Ascending aorta (tissue), 2 donors: ENCODE data around the gene JOSD2. TPM values are rescaled to one million over a fixed set of nuclear protein-coding genes. Genes with fewer than 3 reads are reported as not detected.

Source experiments
- DNase-seq, 2 donors: peaks; one replicate each; pipeline ENCODE4 v3.0.0-alpha.2; 2019; ENCODE audit warnings: low spot score in 2 of 2
- H3K27ac ChIP-seq, 2 donors: fragments of 200-600 bp; sonication (generic); one replicate each; pipeline ENCODE4 v1.5.1; 2016 to 2017; ENCODE audit warnings: mild to moderate bottlenecking in 1 of 2
- H3K27me3 ChIP-seq: fragments of 200-600 bp; sonication (generic); one replicate; pipeline ENCODE4 v1.5.1; 2017
- H3K36me3 ChIP-seq, 2 donors: fragments of 200-600 bp; sonication (generic); one replicate each; pipeline ENCODE4 v1.5.1; 2016
- H3K4me1 ChIP-seq, 2 donors: fragments of 200-600 bp; sonication (generic); one replicate each; pipeline ENCODE4 v1.5.1; 2016 to 2017; ENCODE audit warnings: mild to moderate bottlenecking in 1 of 2
- H3K4me3 ChIP-seq, 2 donors: fragments of 200-600 bp; sonication (generic); one replicate each; pipeline ENCODE4 v1.5.1; 2016 to 2017; ENCODE audit warnings: mild to moderate bottlenecking in 1 of 2
- H3K9me3 ChIP-seq, 2 donors: fragments of 200-600 bp; sonication (generic); one replicate each; pipeline ENCODE4 v1.5.1; 2016
- CTCF ChIP-seq, 3 experiments: fragments of 200-600 bp in 2 of 3; fragments of 450-650 bp in 1 of 3; sonication (generic) in 2 of 3; IDR thresholded peaks; one replicate each; pipeline ENCODE4 v1.5.1; 2016 to 2019; ENCODE audit warnings: antibody characterized with exemption in 3 of 3, mild to moderate bottlenecking in 1 of 3, moderate library complexity in 1 of 3
- intact Hi-C: fragments of 100-400 bp; cut with DNase I; formaldehyde crosslinking; loops from one replicate; pipeline ENCODE4 v1.15.1; 2023
- total RNA-seq: library from RNA; depleted of rRNA; stranded (reverse); fragments of >200 nt; gene quantifications from one replicate; pipeline ENCODE4 v1.1.0, GENCODE V29; 2016

Gene JOSD2
- total RNA-seq, 1 donor from 2014 or later, result 169 TPM

- intact Hi-C loops, result loop anchor here (10.0 kb wide), 3 partner anchors 314 to 846 kb away; partner anchors contain the start of genes CLDND2, ETFB, MYH14 and VRK3
These were observed 7.4 kb upstream of the JOSD2 start for GRCh38 chr19:50518091-50519005.

GRCh38 chr19:50517704-50518075 lies 6.7 kb upstream of the JOSD2 start:
- Histone ChIP-seq H3K36me3 (no peaks in the 10 kb centered on the region), H3K27me3 (no peaks in the 10 kb centered on the region), H3K4me1 (no peaks in the 10 kb centered on the region), H3K9me3 (no peaks in the 10 kb centered on the region), H3K27ac (no peak overlapping the region), H3K4me3 (no peak overlapping the region)
- DNase-seq, result no peak
- no peak for TF ChIP-seq CTCF (IDR thresholded peaks at IDR 0.05)
- intact Hi-C loops, result loop anchor here (10.0 kb wide), 3 partner anchors 313 to 847 kb away; partner anchors contain the start of genes CLDND2, ETFB, MYH14 and VRK3

More at GRCh38 chr19:50518091-50519005, 7.4 kb upstream of the JOSD2 start:
- Histone ChIP-seq H3K27me3 (no peaks in the 10 kb centered on the region), H3K36me3 (no peaks in the 10 kb centered on the region), H3K9me3 (no peaks in the 10 kb centered on the region), H3K27ac (no peak overlapping the region), H3K4me3 (no peak overlapping the region), H3K4me1 (no peaks in the 10 kb centered on the region)
- TF ChIP-seq CTCF (IDR thresholded peaks at IDR 0.05), result no peak
- DNase-seq, result no peak

- no peaks in the 10 kb centered on the region for H3K9me3 ChIP-seq
- H3K4me3 ChIP-seq, result no peak overlapping the region
- DNase-seq, result no peak
- intact Hi-C loops, result loop anchor here (10.0 kb wide), 3 partner anchors 312 to 848 kb away; partner anchors contain the start of genes CLDND2, ETFB, MYH14 and VRK3
- H3K27me3 ChIP-seq, result no peaks in the 10 kb centered on the region
- no peaks in the 10 kb centered on the region for H3K36me3 ChIP-seq
- H3K4me1 ChIP-seq, result no peaks in the 10 kb centered on the region
- H3K27ac ChIP-seq, result no peak overlapping the region
- TF ChIP-seq CTCF (IDR thresholded peaks at IDR 0.05), result no peak
These were observed 6.1 kb upstream of the JOSD2 start for GRCh38 chr19:50516964-50517703.

GRCh38 chr19:50516456-50516855 lies 5.5 kb upstream of the JOSD2 start:
- Histone ChIP-seq H3K9me3 (no peaks in the 10 kb centered on the region), H3K36me3 (no peaks in the 10 kb centered on the region), H3K27me3 (no peaks in the 10 kb centered on the region), H3K4me1 (no peaks in the 10 kb centered on the region), H3K27ac (no peak overlapping the region), H3K4me3 (no peak overlapping the region)
- TF ChIP-seq CTCF (IDR thresholded peaks at IDR 0.05), result no peak
- intact Hi-C loops, result loop anchor here (10.0 kb wide), 3 partner anchors 312 to 848 kb away; partner anchors contain the start of genes CLDND2, ETFB, MYH14 and VRK3
- DNase-seq, result no peak

GRCh38 chr19:50515168-50515561 lies 4.2 kb upstream of the JOSD2 start:
- intact Hi-C loops, result loop anchor here (10.0 kb wide), 3 partner anchors 310 to 850 kb away; partner anchors contain the start of genes CLDND2, ETFB, MYH14 and VRK3
- H3K27ac ChIP-seq, result no peak overlapping the region
- no peaks in the 10 kb centered on the region for H3K27me3 ChIP-seq
- DNase-seq, result no peak
- no peaks in the 10 kb centered on the region for H3K9me3 ChIP-seq
- no peak for TF ChIP-seq CTCF (IDR thresholded peaks at IDR 0.05)
- no peak overlapping the region for H3K4me3 ChIP-seq
- H3K36me3 ChIP-seq, result no peaks in the 10 kb centered on the region
- H3K4me1 ChIP-seq, result peaks cover 3 to 4% of the 10 kb centered on the region in 2 donors
